ENCODE data around the gene PDRG1.

The PDRG1 gene

GRCh38 chr20:31936420-31936819 lies 15.4 kb downstream of the PDRG1 start:
- no peak overlapping the region for H3K27ac ChIP-seq (ENCODE audit: low read length)
- H4K20me1 ChIP-seq (ENCODE audit: insufficient read depth, low read length), result peaks cover 7% of the 10 kb centered on the region
- no peak overlapping the region for H3K9ac ChIP-seq (ENCODE audit: low read depth, low read length)
- no peak overlapping the region for H3K4me2 ChIP-seq (ENCODE audit: insufficient read depth, low read length)
- H3K79me2 ChIP-seq (ENCODE audit: insufficient read depth, low read length), result no peaks in the 10 kb centered on the region
- no peak overlapping the region for H3K4me3 ChIP-seq (ENCODE audit: low read depth in 1 of 2, low read length in 2 of 2)
- TF ChIP-seq EZH2 (IDR thresholded peaks at IDR 0.05; ENCODE audit: borderline replicate concordance, low read depth, low read length, severe bottlenecking), result no peak
- TF ChIP-seq CTCF (IDR thresholded peaks at IDR 0.05; ENCODE audit: borderline replicate concordance, extremely low read depth, low read length, poor library complexity, severe bottlenecking), result no peak
- no peak overlapping the region for H2AFZ ChIP-seq (ENCODE audit: low read depth, low read length)
- no peaks in the 10 kb centered on the region for H3K36me3 ChIP-seq (ENCODE audit: insufficient read depth, low read length)
- DNase-seq (no peak), ATAC-seq (ENCODE audit: insufficient read depth, low read depth) (no peak)
- H3K9me3 ChIP-seq (ENCODE audit: insufficient read depth, low read length, severe bottlenecking), result no peaks in the 10 kb centered on the region
- no peaks in the 10 kb centered on the region for H3K27me3 ChIP-seq (ENCODE audit: insufficient read depth, low read length, poor library complexity)
- no peaks in the 10 kb centered on the region for H3K4me1 ChIP-seq (ENCODE audit: insufficient read depth, low read length)

DNA sequence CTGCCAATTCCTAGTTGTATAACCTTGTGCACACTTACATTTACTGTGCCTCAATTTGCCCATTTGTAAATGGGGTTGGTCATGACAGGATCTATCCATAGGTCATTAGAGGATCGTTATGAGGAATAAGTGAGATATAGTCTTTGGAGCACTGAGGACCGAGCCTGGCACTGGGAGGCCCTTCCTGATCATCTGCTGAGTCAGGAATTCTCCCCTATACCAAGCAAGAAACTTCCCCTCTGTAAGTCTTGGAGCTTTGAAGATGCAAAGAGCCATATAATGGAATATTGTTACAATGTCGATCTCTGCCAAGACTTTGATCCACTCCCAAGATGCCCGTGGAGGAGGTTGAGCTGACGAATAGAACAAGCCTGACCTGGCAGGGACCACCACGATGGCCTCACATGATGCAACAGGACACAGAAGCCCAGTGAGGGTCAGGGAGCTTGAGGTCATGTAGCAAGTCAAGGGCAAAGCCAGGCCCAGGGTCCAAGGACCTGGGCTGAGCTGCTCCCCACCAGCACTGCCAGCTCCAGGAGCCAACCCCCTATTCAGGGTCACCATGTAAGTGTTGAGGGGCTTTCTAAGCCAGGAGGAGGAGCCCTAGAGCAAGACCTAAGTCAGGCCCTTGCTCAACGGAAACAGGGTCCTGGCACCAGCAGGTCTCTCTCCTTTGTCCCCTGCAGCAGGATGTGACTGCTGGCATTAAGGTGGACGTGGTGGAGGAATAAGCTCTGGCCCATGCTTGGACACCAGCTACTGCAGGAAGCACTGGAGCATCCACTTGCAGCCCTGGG lies 16.7 kb downstream of the PDRG1 start:
- Histone ChIP-seq H3K79me2 (ENCODE audit: insufficient read depth, low read length) (no peaks in the 10 kb centered on the region), H3K4me3 (ENCODE audit: low read depth in 1 of 2, low read length in 2 of 2) (no peak overlapping the region), H3K36me3 (ENCODE audit: insufficient read depth, low read length) (no peaks in the 10 kb centered on the region), H3K27me3 (ENCODE audit: insufficient read depth, low read length, poor library complexity) (no peaks in the 10 kb centered on the region), H3K27ac (ENCODE audit: low read length) (no peak overlapping the region), H3K9ac (ENCODE audit: low read depth, low read length) (no peak overlapping the region), H3K4me1 (ENCODE audit: insufficient read depth, low read length) (no peaks in the 10 kb centered on the region), H4K20me1 (ENCODE audit: insufficient read depth, low read length) (peaks cover 7% of the 10 kb centered on the region), H3K9me3 (ENCODE audit: insufficient read depth, low read length, severe bottlenecking) (no peaks in the 10 kb centered on the region), H2AFZ (ENCODE audit: low read depth, low read length) (no peak overlapping the region), H3K4me2 (ENCODE audit: insufficient read depth, low read length) (no peak overlapping the region)
- ATAC-seq (ENCODE audit: insufficient read depth, low read depth), result peak; percentile 58
- TF ChIP-seq CTCF (IDR thresholded peaks at IDR 0.05; ENCODE audit: borderline replicate concordance, extremely low read depth, low read length, poor library complexity, severe bottlenecking) (peak; percentile 46), EZH2 (IDR thresholded peaks at IDR 0.05; ENCODE audit: borderline replicate concordance, low read depth, low read length, severe bottlenecking) (no peak)
- no peak for DNase-seq

DNA sequence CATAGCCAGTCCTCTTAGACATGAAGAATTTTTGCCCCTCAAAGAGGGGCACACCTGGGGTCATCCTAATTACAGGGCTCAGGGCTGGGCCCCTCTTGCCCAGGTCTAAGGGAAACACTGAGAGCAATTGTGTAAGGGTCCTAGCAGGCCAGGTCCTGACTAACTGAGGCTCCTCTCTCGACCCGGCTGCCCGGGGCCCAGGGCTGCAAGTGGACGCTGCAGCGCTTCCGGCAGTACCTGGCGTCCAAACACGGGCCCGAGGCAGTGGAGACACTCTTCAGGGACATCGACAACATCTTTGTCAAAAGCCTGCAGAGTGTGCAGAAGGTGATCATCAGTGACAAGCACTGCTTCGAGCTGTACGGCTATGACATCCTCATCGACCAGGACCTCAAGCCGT lies 17.4 kb downstream of the PDRG1 start:
- no peak overlapping the region for H3K27ac ChIP-seq (ENCODE audit: low read length)
- H4K20me1 ChIP-seq (ENCODE audit: insufficient read depth, low read length), result peaks cover 7% of the 10 kb centered on the region
- DNase-seq (no peak), ATAC-seq (ENCODE audit: insufficient read depth, low read depth) (no peak)
- H3K36me3 ChIP-seq (ENCODE audit: insufficient read depth, low read length), result no peaks in the 10 kb centered on the region
- no peak overlapping the region for H2AFZ ChIP-seq (ENCODE audit: low read depth, low read length)
- no peaks in the 10 kb centered on the region for H3K9me3 ChIP-seq (ENCODE audit: insufficient read depth, low read length, severe bottlenecking)
- no peak for TF ChIP-seq CTCF (IDR thresholded peaks at IDR 0.05; ENCODE audit: borderline replicate concordance, extremely low read depth, low read length, poor library complexity, severe bottlenecking)
- TF ChIP-seq EZH2 (IDR thresholded peaks at IDR 0.05; ENCODE audit: borderline replicate concordance, low read depth, low read length, severe bottlenecking), result no peak
- no peaks in the 10 kb centered on the region for H3K4me1 ChIP-seq (ENCODE audit: insufficient read depth, low read length)
- no peaks in the 10 kb centered on the region for H3K27me3 ChIP-seq (ENCODE audit: insufficient read depth, low read length, poor library complexity)
- no peak overlapping the region for H3K9ac ChIP-seq (ENCODE audit: low read depth, low read length)
- H3K4me2 ChIP-seq (ENCODE audit: insufficient read depth, low read length), result no peak overlapping the region
- no peaks in the 10 kb centered on the region for H3K79me2 ChIP-seq (ENCODE audit: insufficient read depth, low read length)
- H3K4me3 ChIP-seq (ENCODE audit: low read depth in 1 of 2, low read length in 2 of 2), result no peak overlapping the region
